ENCODE measurements around the gene CACNG8.

Gene CACNG8

DNA sequence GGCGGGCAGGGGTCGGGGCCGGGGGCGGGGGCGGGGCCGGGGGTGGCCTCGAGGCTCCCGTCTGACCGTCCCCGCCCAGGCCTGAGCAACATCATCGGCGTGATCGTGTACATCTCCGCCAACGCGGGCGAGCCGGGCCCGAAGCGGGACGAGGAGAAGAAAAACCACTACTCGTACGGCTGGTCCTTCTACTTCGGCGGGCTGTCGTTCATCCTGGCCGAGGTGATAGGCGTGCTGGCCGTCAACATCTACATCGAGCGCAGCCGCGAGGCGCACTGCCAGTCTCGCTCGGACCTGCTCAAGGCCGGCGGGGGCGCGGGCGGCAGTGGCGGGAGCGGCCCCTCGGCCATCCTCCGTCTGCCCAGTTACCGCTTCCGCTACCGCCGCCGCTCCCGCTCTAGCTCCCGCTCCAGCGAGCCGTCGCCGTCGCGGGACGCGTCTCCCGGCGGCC is 19.3 kb downstream of the CACNG8 start:
- DNase-seq (ENCODE audit: extremely low spot score), result no peak
- ChIA-PET POLR2A (no interaction called here), CTCF (no interaction called here)
- TF ChIP-seq CTCF (IDR thresholded peaks at IDR 0.05; ENCODE audit: control extremely low read depth, extremely low read depth, low read depth, missing control alignments), result no peak

DNA sequence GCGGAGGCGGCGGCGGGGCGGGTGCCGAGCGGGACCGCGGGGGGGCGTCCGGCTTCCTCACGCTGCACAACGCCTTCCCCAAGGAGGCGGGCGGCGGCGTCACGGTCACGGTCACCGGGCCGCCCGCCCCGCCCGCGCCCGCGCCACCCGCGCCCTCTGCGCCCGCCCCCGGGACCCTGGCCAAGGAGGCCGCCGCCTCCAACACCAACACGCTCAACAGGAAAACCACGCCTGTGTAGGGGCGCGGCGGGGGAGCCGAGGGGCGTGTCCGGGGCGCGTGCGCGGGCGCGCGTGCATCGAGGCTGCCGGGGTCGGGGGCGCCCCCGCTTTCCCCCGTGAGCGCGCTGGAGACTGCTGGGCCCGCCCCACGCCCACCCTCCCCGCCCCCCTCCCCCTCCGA is 19.9 kb downstream of the CACNG8 start:
- DNase-seq (ENCODE audit: extremely low spot score), result no peak
- no peak for TF ChIP-seq CTCF (IDR thresholded peaks at IDR 0.05; ENCODE audit: control extremely low read depth, extremely low read depth, low read depth, missing control alignments)
- ChIA-PET CTCF (no interaction called here), POLR2A (no interaction called here)

DNA sequence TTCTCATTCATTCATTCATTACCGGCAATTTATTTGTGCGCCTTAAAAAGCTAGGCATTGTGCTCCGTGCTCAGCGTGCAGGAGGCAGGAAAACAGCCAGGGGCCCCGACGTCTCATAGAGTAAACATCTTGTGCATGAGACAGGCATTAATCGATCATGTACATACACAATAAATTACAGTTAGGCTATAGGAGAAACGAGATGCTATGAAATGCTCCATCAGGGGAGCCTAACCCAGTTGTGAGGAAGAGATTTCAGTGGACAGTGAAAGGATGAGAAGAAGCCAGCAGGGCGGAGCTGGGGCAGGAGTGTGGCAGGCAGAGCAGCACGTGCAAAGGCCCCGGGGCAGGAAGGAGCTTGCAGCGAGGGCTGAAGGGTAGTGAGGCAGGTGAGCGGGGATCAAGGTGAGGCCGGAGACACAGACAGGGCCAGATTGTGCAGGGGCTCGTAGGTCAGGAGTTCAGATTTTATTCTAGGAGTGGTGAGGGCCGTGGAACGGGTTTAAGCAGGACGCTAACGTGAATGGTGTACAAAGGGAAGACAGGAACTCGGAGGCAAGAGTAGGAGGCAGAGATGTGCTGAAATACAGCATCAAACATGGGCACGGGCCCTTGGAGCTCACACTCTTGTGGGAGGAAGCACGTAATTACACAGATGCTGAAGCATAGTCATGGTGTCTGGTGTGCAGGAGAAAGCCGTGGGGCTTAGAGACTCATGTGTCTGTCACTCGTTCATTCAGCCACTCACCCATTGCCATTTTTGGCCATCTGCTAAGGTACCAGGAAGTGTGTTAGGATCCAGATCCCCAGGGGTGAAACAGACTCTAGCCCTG is 20.9 kb downstream of the CACNG8 start:
- ChIA-PET POLR2A (no interaction called here), CTCF (no interaction called here)
- DNase-seq (ENCODE audit: extremely low spot score), result no peak
- TF ChIP-seq CTCF (IDR thresholded peaks at IDR 0.05; ENCODE audit: control extremely low read depth, extremely low read depth, low read depth, missing control alignments), result no peak

DNA sequence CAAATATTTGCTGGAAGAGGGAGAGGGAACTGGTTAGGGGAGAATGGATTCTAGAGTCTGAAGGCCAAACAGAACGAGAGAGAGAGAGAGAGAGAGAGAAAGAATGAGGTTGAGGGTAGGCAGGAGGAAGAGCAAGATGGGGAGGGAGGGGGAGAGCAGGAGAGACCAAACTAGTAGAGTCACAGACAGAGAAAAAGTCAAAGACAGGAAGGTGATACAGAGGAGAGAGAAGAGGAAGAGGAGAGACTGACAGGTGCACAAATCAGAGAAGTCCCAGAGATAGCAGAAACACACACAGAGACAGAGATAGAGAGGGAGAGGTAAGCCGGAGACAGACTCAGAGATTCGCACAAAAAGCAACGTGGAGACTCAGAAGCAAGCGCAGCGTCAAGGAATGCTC is 23.1 kb downstream of the CACNG8 start:
- ChIA-PET CTCF (interaction anchor here (1.2 kb wide), 1 partner anchor 37 kb away, joined by 4 read pairs; no protein-coding TSS in a partner anchor), POLR2A (no interaction called here)
- TF ChIP-seq CTCF (IDR thresholded peaks at IDR 0.05; ENCODE audit: control extremely low read depth, extremely low read depth, low read depth, missing control alignments), result no peak
- no peak for DNase-seq (ENCODE audit: extremely low spot score)

DNA sequence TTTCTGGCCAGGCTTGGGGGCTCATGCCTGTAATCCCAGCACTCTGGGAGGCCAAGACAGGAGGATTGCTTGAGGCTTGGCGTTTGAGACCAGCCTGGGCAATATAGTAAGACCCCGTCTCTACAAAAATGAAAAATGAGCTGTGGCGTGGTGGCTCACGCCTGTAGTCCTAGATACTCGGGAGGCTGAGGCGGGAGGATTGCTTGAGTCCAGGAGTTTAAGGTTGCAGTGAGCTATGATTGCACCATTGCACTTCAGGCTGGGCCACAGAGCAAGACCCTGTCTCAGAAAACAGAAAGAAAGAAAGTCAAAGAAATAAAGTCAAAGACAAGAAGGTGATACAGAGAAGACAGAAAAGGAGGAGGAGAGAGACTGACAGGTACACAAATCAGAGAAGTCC is 26.2 kb downstream of the CACNG8 start:
- no peak for TF ChIP-seq CTCF (IDR thresholded peaks at IDR 0.05; ENCODE audit: control extremely low read depth, extremely low read depth, low read depth, missing control alignments)
- DNase-seq (ENCODE audit: extremely low spot score), result no peak
- ChIA-PET POLR2A (no interaction called here), CTCF (no interaction called here)

- ChIA-PET POLR2A (no interaction called here), CTCF (no interaction called here)
- TF ChIP-seq CTCF (IDR thresholded peaks at IDR 0.05; ENCODE audit: control extremely low read depth, extremely low read depth, low read depth, missing control alignments), result no peak
- DNase-seq (ENCODE audit: extremely low spot score), result no peak
Observed at GRCh38 chr19:53989600-53990533, 27.1 kb downstream of the CACNG8 start.
